HepG2 (cell line): Measurements from ENCODE around the gene NACC2. TPM values are rescaled to one million over a fixed set of nuclear protein-coding genes. Genes with fewer than 3 reads are reported as not detected.

Experiments
- ATF7-NPFF ChIP-seq: sonication (generic); formaldehyde crosslinking; IDR thresholded peaks from 2 replicates; pipeline ENCODE4 v1.8.1; 2023; ENCODE audit warnings: mild to moderate bottlenecking, low read depth, missing genetic modification reagents, moderate library complexity
- GFI1 ChIP-seq: sonication (generic); formaldehyde crosslinking; IDR thresholded peaks from 2 replicates; pipeline ENCODE4 v1.5.0; 2020; ENCODE audit warnings: missing genetic modification reagents, mild to moderate bottlenecking, borderline replicate concordance
- HBP1 ChIP-seq: IDR thresholded peaks from 2 replicates; pipeline ENCODE4 v1.6.1; 2016; ENCODE audit warnings: low read depth, control low read depth
- HINFP ChIP-seq: sonication (generic); formaldehyde crosslinking; IDR thresholded peaks from 2 replicates; pipeline ENCODE4 v1.4.0; 2020; ENCODE audit warnings: low read depth, mild to moderate bottlenecking, missing genetic modification reagents
- HOXD1 ChIP-seq: sonication (generic); formaldehyde crosslinking; IDR thresholded peaks from 2 replicates; pipeline ENCODE4 v1.5.0; 2020; ENCODE audit warnings: missing genetic modification reagents
- KDM5A ChIP-seq: fragments of 200-600 bp; sonication (generic); IDR thresholded peaks from 2 replicates; pipeline ENCODE4 v1.7.0; 2018; ENCODE audit warnings: antibody characterized with exemption, mild to moderate bottlenecking, low read length, borderline replicate concordance
- KDM5B ChIP-seq: sonication (generic); formaldehyde crosslinking; IDR thresholded peaks from 2 replicates; pipeline ENCODE4 v1.4.0; 2020; ENCODE audit warnings: missing genetic modification reagents, mild to moderate bottlenecking, borderline replicate concordance
- KIAA2018 ChIP-seq: sonication (generic); formaldehyde crosslinking; IDR thresholded peaks from 2 replicates; pipeline ENCODE4 v1.5.0; 2020; ENCODE audit warnings: mild to moderate bottlenecking, missing genetic modification reagents, borderline replicate concordance
- KMT2A ChIP-seq: sonication (generic); formaldehyde crosslinking; IDR thresholded peaks from 2 replicates; pipeline ENCODE4 v1.4.0; 2020; ENCODE audit warnings: missing genetic modification reagents
- MAFF ChIP-seq: IDR thresholded peaks from 2 replicates; pipeline ENCODE4 v1.6.1; 2011; ENCODE audit warnings: low read depth, low read length, improper control_type of control experiment
- MYC ChIP-seq: sonication (generic); formaldehyde crosslinking; IDR thresholded peaks from 2 replicates; pipeline ENCODE4 v1.9.0; 2021; ENCODE audit warnings: missing genetic modification reagents, borderline replicate concordance
- PCBP1 ChIP-seq: fragments of 200-400 bp; formaldehyde crosslinking; IDR thresholded peaks from 2 replicates; pipeline ENCODE4 v1.6.1; 2017; ENCODE audit warnings: mild to moderate bottlenecking, low read depth, low read length, borderline replicate concordance
- RAD21 ChIP-seq: fragments of 450-650 bp; formaldehyde crosslinking; IDR thresholded peaks from 2 replicates; pipeline ENCODE4 v1.5.0; 2020; ENCODE audit warnings: mild to moderate bottlenecking
- ZFP37 ChIP-seq: sonication (generic); formaldehyde crosslinking; IDR thresholded peaks from 2 replicates; pipeline ENCODE4 v1.4.0; 2020; ENCODE audit warnings: missing genetic modification reagents, borderline replicate concordance
- ZNF451 ChIP-seq: sonication (generic); formaldehyde crosslinking; IDR thresholded peaks from 2 replicates; pipeline ENCODE4 v1.5.0; 2020; ENCODE audit warnings: mild to moderate bottlenecking, missing genetic modification reagents
- ZNF790 ChIP-seq: sonication (generic); formaldehyde crosslinking; IDR thresholded peaks from 2 replicates; pipeline ENCODE4 v1.8.0; 2022; ENCODE audit warnings: missing genetic modification reagents, mild to moderate bottlenecking, borderline replicate concordance
- polyA plus RNA-seq, 8 experiments: library from polyadenylated mRNA; depleted of rRNA in 3 of 8; stranded (reverse) in 7 of 8; unstranded in 1 of 8; fragments of >200 nt; fragmentation: Illumina TruSeq in 4 of 8; extraction: Trizol in 4 of 8; gene quantifications; 2 replicates each; pipeline versions ENCODE4 v1.2.1 to v1.2.3, GENCODE V29; 2011 to 2016; ENCODE audit warnings: low read depth in 4 of 8, missing spikeins in 1 of 8, mixed read lengths in 1 of 8; ENCODE audit not compliant: insufficient read depth in 1 of 8
- total RNA-seq, 5 experiments: library from RNA; depleted of rRNA; stranded (reverse); fragments of >200 nt; fragmentation: Illumina TruSeq; extraction: Trizol; gene quantifications; 2 replicates each; pipeline ENCODE4 v1.2.3, GENCODE V29; 2016; ENCODE audit warnings: low read depth in 1 of 5

Gene NACC2
- total and polyA plus RNA-seq, 2 of the 13 experiments (the other 11 are each of a cell fraction or from before 2014, with no cell fraction given), result 5.9 to 12.3 TPM

- TF ChIP-seq HBP1 (CRISPR knock-in tag) (no peak; the same call in 1 of the 2 replicates), KIAA2018 (no peak; the same call in 1 of the 2 replicates), KDM5B (CRISPR knock-in tag) (peak; percentile 74), HOXD1 (no peak), PCBP1 (no peak), RAD21 (CRISPR knock-in tag) (peak; percentile 49; the same call in 1 of the 2 replicates), KDM5A (no peak), MAFF (no peak), KMT2A (0 out of 2 replicates have a peak, but pooled peaks have one; percentile 38), ZNF451 (CRISPR knock-in tag) (no peak), MYC (CRISPR knock-in tag) (no peak; the same call in 1 of the 2 replicates), ZNF790 (CRISPR knock-in tag) (peak; percentile 60; the same call in 1 of the 2 replicates), ATF7-NPFF (peak; percentile 61), HINFP (CRISPR knock-in tag) (peak; percentile 49; the same call in 1 of the 2 replicates), GFI1 (peak; percentile 82; the same call in 1 of the 2 replicates), ZFP37 (CRISPR knock-in tag) (no peak)
These were observed 101.2 kb downstream of the NACC2 start (continued) for GRCh38 chr9:135993765-135994500.
